Stimulated activated CD4-positive, alpha-beta T cell treated with anti-CD3 and anti-CD28 coated beads, Interleukin-12 subunit alpha, Interleukin-12 subunit beta, amount 100 ng/mL, for 4 hours (primary cell): Measurements from ENCODE around the gene CENPO.
A peak's percentile ranks its signal among the peaks of the same experiment; 100 is the strongest.

Experiments used
- DNase-seq: peaks from one replicate; pipeline ENCODE4 v3.0.0-alpha.2; 2020

Gene CENPO, protein sequence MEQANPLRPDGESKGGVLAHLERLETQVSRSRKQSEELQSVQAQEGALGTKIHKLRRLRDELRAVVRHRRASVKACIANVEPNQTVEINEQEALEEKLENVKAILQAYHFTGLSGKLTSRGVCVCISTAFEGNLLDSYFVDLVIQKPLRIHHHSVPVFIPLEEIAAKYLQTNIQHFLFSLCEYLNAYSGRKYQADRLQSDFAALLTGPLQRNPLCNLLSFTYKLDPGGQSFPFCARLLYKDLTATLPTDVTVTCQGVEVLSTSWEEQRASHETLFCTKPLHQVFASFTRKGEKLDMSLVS

DNA sequence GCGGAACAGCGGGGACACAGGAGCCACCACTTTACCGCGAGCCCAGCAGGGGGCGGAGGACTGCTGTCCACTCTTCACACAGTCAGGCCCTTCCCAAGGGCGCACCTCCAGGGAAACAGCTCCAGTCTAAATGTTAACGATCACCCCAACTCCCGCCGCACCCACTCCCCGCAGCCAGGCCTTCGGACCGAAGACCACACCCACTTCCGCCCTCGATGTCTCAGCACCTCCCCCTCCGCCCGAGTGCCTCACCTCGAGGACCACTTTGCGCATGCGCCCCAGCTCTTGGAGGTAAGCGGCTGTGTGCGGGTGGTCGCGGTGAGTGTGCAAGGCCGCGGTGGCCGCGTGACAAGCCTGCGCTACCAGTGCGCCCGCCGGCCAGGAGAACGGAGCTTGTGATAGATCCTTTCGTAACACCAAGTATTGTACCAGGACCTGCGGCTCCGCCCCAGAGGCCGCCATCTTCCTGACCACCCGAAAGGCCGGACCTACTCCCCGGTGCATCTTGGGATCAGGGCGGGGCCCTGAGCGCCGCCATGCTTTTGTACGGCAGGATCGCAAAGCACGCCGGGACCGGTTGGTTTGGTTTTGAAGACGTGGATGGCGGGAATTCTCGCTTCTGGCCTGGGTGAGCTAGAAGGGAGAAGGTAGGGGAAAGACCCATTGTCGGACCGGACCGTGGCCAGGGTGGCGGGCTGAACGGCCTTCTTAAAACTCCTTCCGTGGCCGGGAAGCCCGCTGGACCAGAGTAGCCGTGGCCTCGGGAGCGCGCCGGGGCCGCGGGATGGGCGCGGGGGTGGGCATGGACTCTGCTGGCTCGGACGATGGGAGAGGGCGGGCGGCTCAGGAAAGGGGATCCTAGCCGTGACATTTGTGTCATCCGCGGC lies at the start of gene CENPO, which contains the start of gene PTRHD1:
Gene CENPO (plus strand): TSS at position 552 of the 887 bp plus-strand sequence. CDS start 495 bp downstream, outside the sequence.
Gene PTRHD1 (minus strand): TSS at position 518 of the 887 bp plus-strand sequence. CDS start 14 bp downstream, at position 504.
- peak; percentile 93 for DNase-seq

GRCh38 chr2:24743924-24744323 lies 49.3 kb upstream of the CENPO start:
- no peak for DNase-seq

GRCh38 chr2:24744356-24744755 lies 48.9 kb upstream of the CENPO start:
- no peak for DNase-seq

DNA sequence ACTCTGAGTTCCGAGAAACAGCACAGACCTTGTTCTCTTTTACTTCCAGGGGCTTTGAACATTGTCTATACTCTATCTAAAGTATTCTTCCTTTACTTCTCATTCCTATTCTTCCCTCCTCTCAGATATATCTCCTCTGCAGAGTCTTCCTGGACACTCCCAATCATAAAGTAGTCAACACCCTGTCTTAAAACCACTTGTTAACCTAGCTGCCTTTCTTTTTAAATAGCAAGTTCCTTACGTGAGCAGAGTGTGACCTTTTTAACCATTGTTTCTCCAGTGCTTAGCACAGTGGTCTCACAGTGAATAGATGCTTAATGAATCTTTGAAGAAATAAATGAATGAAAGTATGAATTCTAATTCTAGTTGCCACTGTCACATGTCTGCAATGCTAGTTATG lies 47.4 kb upstream of the CENPO start:
- DNase-seq: no peak

DNA sequence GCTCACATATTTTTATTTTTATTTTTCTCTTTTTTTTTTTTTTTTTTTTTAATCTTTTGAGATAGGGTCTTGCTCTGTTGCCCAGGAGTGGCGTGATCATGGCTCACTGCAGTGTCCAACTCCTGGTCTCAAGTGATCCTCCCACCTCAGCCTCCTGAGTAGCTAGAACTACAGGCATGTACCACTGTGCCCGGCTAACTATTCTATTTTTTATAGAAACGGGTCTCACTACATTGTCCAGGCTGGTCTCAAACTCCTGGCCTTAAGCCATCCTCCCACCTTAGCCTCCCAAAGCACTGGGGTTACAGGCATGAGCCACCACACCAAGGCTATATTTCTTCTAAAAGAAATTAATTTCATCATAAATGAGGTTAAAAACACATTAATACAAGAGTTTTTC lies 45.9 kb upstream of the CENPO start:
- no peak for DNase-seq

GRCh38 chr2:24749069-24749691 lies 44.0 kb upstream of the CENPO start:
- no peak for DNase-seq

GRCh38 chr2:24754985-24755705 lies 38.1 kb upstream of the CENPO start:
- no peak for DNase-seq

DNA sequence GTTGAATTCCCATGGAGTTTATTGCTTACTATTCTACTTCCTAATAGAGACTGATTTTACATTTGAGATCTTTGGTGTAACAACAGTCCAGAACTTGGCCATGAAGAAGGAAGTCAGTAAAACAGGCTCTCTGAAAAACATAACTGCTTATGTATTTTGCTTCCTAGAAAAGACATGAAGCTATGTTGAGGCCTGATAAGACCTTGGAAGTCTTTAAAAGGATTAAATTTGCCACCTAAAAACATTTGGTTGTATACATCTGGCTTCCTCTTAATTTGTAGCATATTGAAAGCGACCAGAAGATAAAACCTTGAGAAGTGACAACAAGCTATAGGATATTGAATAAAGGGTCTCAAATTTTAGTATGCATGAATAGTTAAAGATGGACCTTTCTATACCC lies 36.4 kb upstream of the CENPO start:
- no peak for DNase-seq

- no peak for DNase-seq
These were observed 31.4 kb upstream of the CENPO start for GRCh38 chr2:24761866-24762265.

DNA sequence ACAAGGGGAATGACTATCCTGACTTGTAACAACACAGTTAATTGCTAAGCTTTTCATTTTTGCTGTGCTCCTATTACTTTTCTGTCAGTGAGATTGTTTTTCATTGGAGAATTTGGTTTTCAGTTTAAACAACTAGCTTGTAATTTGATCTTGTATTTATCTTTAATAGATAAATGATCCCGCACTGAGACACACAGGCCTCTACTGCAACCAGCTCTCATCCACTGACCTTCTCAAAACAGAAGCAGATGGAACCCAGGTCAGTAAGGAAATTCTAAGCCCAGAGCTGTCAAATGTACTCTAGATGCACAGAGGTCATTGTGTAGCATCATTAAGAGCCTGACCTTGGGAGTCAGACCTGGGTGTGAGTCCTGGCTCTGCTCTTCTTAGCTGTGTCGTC lies 30.7 kb upstream of the CENPO start:
- DNase-seq: no peak

DNA sequence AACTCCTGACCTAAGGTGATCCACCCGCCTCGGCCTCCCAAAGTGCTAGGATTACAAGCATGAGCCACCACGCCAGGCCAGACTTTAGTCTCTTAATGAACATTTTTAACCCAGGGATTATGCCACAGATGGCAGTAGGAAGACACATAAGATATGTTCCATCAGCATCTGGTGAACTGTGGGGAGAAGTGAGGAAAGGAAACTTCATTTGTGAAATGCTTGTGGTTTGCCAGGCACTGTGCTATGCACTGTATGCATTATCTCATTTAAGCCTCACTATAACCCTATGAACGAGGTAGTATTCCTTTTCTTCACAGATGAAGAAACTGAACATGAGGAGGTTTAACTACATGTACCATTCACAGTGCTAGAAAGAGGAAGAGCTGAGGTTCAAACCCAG lies 29.4 kb upstream of the CENPO start:
- no peak for DNase-seq

GRCh38 chr2:24766609-24767008 lies 26.6 kb upstream of the CENPO start:
- DNase-seq: no peak

DNA sequence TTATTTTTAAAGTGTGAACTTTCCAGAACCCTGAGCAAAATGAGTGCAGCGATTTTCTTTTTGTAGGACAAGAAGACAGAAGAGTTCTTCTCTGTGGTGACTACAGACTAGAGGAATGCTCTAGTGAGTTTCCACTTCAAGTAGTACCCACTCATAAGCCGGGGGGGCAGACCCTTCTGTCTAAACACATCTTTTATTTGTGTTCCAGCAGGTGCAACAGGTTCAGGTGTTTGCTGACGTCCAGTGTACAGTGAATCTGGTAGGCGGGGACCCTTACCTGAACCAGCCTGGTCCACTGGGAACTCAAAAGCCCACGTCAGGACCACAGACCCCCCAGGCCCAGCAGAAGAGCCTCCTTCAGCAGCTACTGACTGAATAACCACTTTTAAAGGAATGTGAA lies 25.2 kb upstream of the CENPO start:
- DNase-seq: no peak

GRCh38 chr2:24768601-24769000 lies 24.6 kb upstream of the CENPO start:
- DNase-seq: no peak

- no peak for DNase-seq
These were observed 22.2 kb upstream of the CENPO start for GRCh38 chr2:24771061-24771460.

DNA sequence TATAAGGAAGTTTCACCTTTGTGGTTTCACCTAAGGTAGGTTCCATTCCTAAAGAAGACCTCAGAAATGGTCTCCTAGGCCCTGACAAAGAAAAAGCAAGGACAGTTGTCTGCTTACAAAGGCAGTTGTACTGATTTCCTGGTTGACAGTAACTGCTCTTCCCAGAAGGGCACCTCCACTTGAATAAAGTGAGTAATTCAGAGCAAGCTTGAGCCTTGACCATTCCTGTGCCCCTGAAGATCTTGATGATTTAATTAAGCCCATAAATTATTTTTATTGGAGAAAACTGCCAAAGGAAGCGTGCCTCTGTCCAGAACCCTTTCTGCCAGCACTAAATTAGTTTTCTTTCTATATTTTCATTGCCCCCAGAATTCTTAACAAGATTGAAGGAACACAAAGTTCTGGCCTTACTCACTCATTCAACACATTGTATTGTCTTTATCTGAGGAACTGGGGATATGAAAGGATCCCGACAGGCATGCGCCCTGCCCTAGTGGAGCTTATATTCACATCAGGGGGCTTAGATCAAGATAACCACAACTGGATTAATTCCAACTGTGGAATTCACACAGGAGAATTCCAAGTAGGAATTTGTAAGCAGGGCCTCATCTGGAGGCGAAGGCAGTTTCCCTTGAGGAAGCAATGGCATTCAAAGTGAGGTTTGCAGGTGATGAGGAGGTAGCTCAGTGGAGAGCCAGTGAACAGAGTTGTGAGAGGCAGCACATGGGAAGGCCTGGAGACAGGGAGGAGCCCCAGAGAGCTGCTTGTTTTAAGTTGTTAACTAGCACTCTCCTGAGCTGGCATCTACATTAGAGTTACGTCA lies 21.2 kb upstream of the CENPO start:
- DNase-seq: no peak

GRCh38 chr2:24774373-24774772 lies 18.9 kb upstream of the CENPO start:
- no peak for DNase-seq

DNA sequence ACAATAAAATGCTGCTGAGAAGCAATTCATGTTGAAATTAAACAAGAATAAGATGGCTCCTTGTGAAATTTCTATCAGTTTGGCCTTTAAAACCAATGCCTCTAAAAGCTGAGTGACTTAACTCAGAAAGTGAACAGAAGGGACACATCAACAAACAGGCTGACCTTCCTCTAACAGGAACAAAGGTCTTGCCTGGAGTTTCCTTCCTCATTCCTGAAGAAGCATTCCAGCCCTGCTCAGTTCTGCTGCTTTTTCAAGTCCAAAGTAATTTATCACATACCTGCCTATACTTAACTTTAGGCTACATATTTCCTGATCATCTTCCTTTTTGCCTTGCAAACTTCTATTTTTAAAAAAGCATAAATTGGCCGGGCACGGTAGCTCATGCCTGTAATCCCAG lies 14.1 kb upstream of the CENPO start:
- no peak for DNase-seq

- DNase-seq: no peak
These were observed 9.6 kb upstream of the CENPO start for GRCh38 chr2:24783641-24784040.

- DNase-seq: no peak
These were observed 7.4 kb upstream of the CENPO start for GRCh38 chr2:24785671-24786321.

DNA sequence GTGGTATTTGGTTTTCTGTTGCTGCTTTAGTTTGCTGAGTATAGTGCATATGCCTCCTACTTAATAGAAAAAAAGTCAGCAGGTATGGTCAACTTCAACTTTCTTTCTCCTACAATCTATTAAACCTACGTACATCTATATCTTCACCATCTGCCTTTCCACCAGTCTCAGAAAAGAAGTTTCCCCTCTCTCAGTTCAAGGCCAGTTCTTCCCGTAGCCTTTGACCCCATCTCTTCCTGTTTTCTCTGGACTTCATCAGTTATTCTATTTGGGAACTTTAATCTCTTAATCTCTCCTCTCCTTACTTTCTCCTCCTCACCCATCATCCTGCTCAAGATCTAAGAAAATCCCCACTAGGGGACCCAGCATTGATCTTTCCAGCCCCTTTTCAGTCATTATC lies 5.7 kb upstream of the CENPO start:
- no peak for DNase-seq

- DNase-seq: no peak
These were observed 4.4 kb upstream of the CENPO start for GRCh38 chr2:24788816-24789215.
